ENCODE measurements around the gene ALB. TPM values are rescaled to one million over a fixed set of nuclear protein-coding genes. Genes with fewer than 3 reads are reported as not detected.

ALB gene
- total RNA-seq, 1 experiment from 2014 or later: 21.3 TPM

- TF ChIP-seq POLR2AphosphoS5 (IDR thresholded peaks at IDR 0.05; ENCODE audit: low read depth, low read length): no peak
- no peak for TF ChIP-seq CTCF (IDR thresholded peaks at IDR 0.05)
- TF ChIP-seq REST (IDR thresholded peaks at IDR 0.05; ENCODE audit: insufficient read depth in 1 of 2, low read depth in 2 of 2, low read length in 1 of 2): no peak
- TF ChIP-seq TCF7L2 (IDR thresholded peaks at IDR 0.05; ENCODE audit: low read depth, low read length): no peak
- no peak for TF ChIP-seq SIN3A (IDR thresholded peaks at IDR 0.05; ENCODE audit: borderline replicate concordance, insufficient read depth, low read depth, low read length)
- Histone ChIP-seq H3K9me3 (ENCODE audit: control insufficient read depth, insufficient read depth, low read depth, low read length) (no peaks in the 10 kb centered on the region), H3K27ac (ENCODE audit: low read length) (no peak overlapping the region), H3K4me3 (ENCODE audit: low read depth in 2 of 2, low read length in 2 of 2) (no peak overlapping the region), H3K27me3 (ENCODE audit: control insufficient read depth, insufficient read depth, low read length) (no peaks in the 10 kb centered on the region; the same call in 1 of the 2 replicates), H3K36me3 (ENCODE audit: control insufficient read depth, insufficient read depth, low read length) (no peaks in the 10 kb centered on the region), H3K4me1 (ENCODE audit: control insufficient read depth, insufficient read depth, low read length) (no peaks in the 10 kb centered on the region)
- BruUV-seq (replicated peaks): no TSS peak
- ATAC-seq (no peak), DNase-seq (ENCODE audit: low read depth, low spot score) (no peak)
- in situ Hi-C loops (cut with HindIII; ENCODE audit: low pct_unique_long_range_greater_than_20kb, low sequenced_read_pairs): no loop called here
- CTCF ChIA-PET: no interaction called here
- intact Hi-C loops (cut with micrococcal nuclease; ENCODE audit: unreplicated experiment): no loop called here
- POLR2A ChIA-PET: no interaction called here
Measured at GRCh38 chr4:73375328-73375741, 28.8 kb upstream of the ALB start.

DNA sequence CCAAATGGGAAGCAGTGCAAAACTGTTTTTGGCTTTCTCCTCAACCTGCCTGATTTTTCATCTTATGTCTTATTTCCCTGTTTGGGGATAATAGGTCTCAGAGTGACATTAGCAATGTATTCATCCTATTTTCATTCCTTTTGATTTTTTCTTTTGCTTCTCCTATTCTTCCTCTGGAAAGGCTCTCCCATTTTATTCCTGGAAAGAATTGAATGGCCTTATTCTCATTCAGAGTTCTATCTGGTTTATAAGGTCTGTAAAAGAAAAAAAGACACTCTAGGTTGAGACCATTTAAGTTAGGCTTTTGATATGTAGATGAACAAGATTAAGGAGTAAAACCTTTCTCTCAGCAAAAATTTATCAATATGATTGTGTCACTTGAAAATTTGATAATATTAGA, 27.8 kb upstream of the ALB start:
- ChIA-PET CTCF (no interaction called here), POLR2A (no interaction called here)
- in situ Hi-C loops (cut with HindIII; ENCODE audit: low pct_unique_long_range_greater_than_20kb, low sequenced_read_pairs) (no loop called here), intact Hi-C loops (cut with micrococcal nuclease; ENCODE audit: unreplicated experiment) (no loop called here)
- Histone ChIP-seq H3K4me1 (ENCODE audit: control insufficient read depth, insufficient read depth, low read length) (no peaks in the 10 kb centered on the region), H3K4me3 (ENCODE audit: low read depth in 2 of 2, low read length in 2 of 2) (no peak overlapping the region), H3K27me3 (ENCODE audit: control insufficient read depth, insufficient read depth, low read length) (no peaks in the 10 kb centered on the region; the same call in 1 of the 2 replicates), H3K36me3 (ENCODE audit: control insufficient read depth, insufficient read depth, low read length) (no peaks in the 10 kb centered on the region), H3K9me3 (ENCODE audit: control insufficient read depth, insufficient read depth, low read depth, low read length) (no peaks in the 10 kb centered on the region), H3K27ac (ENCODE audit: low read length) (no peak overlapping the region)
- no peak for TF ChIP-seq SIN3A (IDR thresholded peaks at IDR 0.05; ENCODE audit: borderline replicate concordance, insufficient read depth, low read depth, low read length)
- no peak for TF ChIP-seq TCF7L2 (IDR thresholded peaks at IDR 0.05; ENCODE audit: low read depth, low read length)
- no peak for TF ChIP-seq REST (IDR thresholded peaks at IDR 0.05; ENCODE audit: insufficient read depth in 1 of 2, low read depth in 2 of 2, low read length in 1 of 2)
- no peak for TF ChIP-seq CTCF (IDR thresholded peaks at IDR 0.05)
- no peak for TF ChIP-seq POLR2AphosphoS5 (IDR thresholded peaks at IDR 0.05; ENCODE audit: low read depth, low read length)
- BruUV-seq (replicated peaks): no TSS peak
- ATAC-seq: no peak
- DNase-seq (ENCODE audit: low read depth, low spot score): no peak

Measured in Panc1 (cell line).